NCI-H524 treated with DMSO at 0.1 percent for 48 hours (cell line): ENCODE data around the gene PCGF6.
A peak's percentile ranks its signal among the peaks of the same experiment; 100 is the strongest.
"Not testable (repeated sequence)": the region's sequence is repeated elsewhere in the genome, so short reads cannot be mapped to it uniquely, and the experiment has no call there.

ENCODE experiments used
- DNase-seq: peaks from one replicate; lab custom pipeline; 2025; lab: John Stamatoyannopoulos, UW

PCGF6 gene

GRCh38 chr10:103316087-103316486 lies 34.9 kb downstream of the PCGF6 start:
- DNase-seq, result no peak

GRCh38 chr10:103310197-103310596 lies 40.7 kb downstream of the PCGF6 start:
- DNase-seq, result no peak

DNA sequence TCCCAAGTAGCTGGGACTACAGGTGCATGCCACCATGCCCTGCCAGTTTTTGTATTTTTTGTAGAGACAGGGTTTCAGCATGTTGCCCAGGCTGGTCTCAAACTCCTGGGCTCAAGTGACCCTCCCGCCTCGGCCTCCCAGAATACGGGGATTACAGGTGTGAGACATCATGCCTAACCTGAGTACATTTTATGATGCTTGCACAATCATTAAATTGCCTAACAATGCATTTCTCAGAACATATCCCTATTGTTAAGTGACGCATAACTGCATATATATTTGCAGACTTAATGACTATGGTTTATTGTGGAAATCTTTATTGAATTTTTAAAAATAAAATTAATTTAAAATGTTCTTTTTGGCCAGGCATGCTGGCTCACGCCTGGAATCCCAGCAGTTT lies 43.3 kb downstream of the PCGF6 start:
- no peak for DNase-seq

DNA sequence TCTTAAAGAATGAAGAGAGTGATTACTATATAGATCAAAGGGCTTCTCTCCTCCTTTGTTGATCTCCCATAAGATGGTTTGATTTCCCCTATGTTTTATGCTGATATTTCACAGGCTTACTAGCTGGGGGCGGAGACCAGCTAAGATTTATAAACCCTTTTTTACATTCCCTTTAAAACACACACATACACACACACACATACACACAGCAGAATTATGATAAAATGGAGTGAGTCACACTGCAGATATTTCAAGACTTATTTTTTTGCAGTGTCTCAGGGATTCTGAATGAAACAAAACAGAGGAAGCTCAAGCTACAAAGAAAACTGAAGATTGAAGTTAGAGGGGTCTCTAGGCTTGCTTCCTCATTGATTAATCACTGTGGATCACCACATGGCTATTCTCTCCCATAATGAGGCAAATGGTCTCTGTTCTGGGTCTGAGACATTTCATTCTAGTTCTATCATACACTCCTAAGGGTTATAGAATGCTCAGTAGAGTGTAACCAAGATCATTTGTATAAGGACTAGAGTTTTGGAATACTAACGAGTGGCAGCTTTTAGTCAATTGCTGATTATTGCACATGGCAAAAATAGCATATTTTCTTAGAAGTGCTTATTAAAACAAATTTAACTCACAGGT lies 55.4 kb downstream of the PCGF6 start:
- no peak for DNase-seq

DNA sequence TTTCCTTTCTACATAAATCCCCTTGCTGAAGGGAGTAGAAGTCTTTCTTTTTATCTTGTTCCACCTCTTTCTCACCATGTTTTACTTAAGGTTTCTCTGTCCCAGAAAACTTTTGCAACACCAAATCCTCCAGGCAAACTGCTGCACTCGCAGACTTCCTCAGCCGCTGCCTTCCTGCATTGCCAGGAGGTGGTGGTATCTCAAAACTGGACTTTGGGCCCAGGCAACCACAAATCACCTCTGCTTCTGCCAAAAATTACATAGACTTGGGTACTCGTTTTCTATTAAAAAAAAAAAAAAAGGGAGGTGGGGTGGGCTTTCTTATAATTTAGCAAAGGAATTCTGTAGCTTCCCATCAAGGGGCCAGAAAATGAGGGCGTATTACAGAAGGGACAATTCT lies 59.4 kb downstream of the PCGF6 start:
- DNase-seq, result no peak

- DNase-seq, result no peak
Measured at GRCh38 chr10:103287992-103288391, 62.9 kb downstream of the PCGF6 start.

DNA sequence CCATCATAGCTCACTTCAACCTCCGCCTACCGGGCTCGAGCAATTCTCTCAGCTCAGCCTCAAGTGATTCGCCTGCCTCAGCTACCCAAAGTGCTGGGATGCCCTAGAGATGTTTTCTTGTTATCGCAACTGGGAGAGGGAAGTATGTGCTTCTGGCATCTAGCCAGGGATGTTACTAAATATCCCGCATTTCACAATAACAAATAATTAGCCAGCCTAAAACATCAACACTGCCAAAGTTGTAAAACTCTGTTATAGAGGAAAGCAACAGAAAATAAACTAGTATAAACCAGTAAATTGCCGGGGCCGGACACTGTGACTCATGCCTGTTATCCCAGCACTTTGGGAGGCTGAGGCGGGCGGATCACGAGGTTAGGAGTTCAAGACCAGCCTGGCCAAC lies 66.8 kb downstream of the PCGF6 start:
- DNase-seq, result no peak

DNA sequence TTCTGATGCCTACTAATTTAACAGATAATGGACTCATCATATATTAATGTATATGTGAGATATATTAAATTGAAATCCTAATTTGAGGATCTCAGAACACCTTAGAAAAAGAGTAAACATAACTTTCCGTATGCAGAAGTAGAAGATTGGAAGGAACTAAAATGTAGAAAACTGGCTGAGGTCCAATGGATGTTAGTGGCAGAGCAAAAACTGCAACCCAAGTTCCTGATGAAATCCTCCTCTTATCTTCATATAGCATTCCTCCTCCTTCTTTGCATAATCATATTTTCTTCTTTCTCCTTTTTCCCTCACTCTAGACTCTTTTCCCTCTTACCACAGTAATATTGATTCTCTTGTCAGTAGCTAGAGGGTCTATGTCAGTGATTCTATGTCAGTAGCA lies 68.0 kb downstream of the PCGF6 start:
- DNase-seq, result no peak

- DNase-seq, result peak; percentile 25
Measured at GRCh38 chr10:103281753-103282152, 69.2 kb downstream of the PCGF6 start.

DNA sequence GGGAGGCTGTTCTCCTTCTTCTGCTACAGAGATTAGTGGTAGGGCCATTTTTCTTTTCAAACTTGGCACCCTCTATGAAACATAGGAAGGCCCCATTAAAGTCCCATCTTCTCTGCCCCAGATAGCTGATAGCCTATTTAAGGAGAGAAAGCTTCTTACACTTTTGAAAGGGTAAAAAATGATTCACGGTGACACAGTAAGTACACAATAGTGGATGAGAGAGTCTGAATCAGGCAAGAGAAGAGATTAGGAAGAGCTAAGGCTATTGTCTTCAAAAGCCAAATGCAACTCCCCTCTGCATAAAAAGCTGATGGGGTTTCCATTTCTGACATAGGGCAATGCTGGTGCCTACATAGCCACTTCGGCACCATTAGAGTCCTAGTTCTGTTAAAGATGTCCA lies 70.4 kb downstream of the PCGF6 start:
- no peak for DNase-seq

DNA sequence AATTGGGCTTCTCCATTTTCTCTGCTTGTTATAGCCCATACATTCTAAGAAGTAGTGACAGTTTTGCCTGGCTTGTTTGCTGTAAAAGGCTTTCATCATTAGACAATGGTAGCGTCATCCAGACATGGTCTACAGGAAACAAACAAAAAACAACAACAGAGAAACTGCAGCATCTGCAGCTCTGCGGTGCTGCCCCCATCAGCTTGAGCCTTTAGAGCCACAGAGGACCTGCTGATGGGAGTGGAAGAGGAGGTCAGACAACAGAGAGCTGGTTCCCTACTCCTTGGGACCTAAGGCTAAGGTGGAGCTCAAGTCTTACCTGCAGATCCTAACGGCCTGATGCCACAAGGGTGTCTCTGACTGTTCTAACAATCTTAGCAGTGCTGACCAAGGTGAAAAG lies 70.9 kb downstream of the PCGF6 start:
- no peak for DNase-seq

GRCh38 chr10:103278862-103279298 lies 72.1 kb downstream of the PCGF6 start:
- DNase-seq, result no peak

DNA sequence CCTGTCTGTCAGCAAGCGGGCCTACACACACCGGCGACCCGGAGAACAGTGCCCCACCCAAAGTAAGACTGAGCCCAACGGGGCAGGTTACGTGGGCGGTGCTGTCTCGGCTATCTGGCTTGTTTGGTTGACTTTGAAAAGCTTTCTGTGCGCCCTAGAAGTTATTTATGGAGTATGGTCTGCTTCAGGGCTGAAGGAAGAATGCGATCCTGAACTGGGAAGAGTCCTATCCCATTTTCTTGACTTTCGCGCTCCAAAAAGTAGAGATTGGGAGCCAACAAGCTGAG lies 72.5 kb downstream of the PCGF6 start:
- DNase-seq, result no peak

DNA sequence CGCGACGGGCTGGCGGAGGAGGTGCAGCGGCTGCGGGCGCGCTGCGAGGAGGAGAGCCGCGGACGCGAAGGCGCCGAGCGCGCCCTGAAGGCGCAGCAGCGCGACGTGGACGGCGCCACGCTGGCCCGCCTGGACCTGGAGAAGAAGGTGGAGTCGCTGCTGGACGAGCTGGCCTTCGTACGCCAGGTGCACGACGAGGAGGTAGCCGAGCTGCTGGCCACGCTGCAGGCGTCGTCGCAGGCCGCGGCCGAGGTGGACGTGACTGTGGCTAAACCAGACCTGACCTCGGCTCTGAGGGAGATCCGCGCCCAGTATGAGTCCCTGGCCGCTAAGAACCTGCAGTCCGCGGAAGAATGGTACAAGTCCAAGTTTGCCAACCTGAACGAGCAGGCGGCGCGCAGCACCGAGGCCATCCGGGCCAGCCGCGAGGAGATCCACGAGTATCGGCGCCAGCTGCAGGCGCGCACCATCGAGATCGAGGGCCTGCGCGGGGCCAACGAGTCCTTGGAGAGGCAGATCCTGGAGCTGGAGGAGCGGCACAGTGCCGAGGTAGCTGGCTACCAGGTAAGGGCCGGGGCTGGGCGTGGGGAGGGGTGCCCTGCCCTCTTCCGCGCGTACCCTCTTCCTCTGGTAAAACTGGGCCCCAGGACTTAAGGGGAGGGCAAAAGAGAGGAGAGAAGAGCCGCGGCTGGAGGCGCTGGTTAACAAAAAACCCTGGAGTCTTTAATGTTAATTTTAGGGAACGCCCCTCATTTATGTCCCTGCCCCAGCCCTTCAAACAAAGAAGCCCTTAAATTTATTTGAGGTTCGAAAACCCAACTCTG lies 73.0 kb downstream of the PCGF6 start:
- no peak for DNase-seq

- no peak for DNase-seq
Measured at GRCh38 chr10:103276896-103277712, 73.8 kb downstream of the PCGF6 start, which contains the start of gene INA. Gene INA (plus strand): TSS chr10:103277138. CDS start chr10:103277212, 74 bp downstream.

DNA sequence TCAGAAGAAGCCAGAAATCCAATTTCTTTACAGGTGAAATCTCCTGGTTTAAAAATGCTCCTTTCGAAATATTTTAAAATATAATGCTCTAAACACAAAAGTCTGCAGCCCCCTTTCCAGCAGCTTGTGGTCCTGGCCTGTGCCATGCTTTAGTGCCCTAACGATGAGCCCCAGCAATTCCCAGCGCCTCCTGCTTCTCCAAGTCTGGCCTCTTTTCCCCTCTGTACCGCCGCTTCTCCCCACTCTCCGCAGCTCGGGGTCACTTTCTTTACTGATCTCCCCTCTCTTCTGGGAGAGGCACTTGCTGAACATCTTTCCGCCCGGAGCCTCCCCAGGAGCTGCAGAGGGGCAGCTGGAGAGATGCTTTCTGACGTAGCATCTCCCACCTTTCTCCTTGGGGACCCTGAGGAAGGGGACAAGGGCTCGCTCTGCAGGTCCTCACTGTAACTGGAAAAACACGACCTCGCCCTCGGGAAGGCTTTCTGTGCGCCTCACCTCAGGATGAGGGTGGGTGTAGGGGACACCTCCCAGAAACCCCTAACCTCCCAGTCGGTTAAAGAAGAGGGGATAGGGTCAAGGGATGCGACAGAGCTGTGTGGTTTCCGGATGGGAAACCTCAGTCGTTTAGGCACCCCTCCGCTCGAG lies 74.6 kb downstream of the PCGF6 start:
- DNase-seq, result no peak

- no peak for DNase-seq
Measured at GRCh38 chr10:103273041-103273441, 77.9 kb downstream of the PCGF6 start.

DNA sequence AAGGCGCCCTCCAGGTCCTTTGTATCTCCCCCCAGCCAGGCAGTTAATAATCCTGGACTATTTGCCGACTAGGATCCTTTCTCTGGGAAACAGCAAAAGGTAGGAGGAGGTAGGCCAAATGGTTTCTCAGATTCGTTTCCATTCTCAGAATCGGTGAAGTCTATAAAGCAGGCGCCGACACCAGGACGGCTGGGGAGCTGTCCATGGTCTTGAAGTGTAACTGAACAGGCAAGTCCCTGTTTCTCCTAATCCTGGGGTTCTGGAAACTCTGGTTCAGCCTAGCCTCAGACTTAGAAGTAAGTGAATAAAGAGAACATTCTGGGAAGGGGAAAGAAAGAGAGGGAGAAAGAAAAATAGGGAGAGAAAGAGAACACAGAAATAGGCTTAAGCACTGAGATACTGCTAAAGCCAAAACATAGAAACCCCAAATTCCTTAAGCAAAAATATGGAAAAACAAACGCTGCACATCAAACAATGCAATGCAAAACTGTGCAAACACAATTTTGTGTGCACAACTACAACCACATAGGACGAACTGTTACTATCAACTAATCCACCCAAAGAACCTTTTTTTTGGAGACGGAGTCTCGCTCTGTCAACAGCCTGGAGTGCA lies 85.1 kb downstream of the PCGF6 start:
- DNase-seq, result no peak

DNA sequence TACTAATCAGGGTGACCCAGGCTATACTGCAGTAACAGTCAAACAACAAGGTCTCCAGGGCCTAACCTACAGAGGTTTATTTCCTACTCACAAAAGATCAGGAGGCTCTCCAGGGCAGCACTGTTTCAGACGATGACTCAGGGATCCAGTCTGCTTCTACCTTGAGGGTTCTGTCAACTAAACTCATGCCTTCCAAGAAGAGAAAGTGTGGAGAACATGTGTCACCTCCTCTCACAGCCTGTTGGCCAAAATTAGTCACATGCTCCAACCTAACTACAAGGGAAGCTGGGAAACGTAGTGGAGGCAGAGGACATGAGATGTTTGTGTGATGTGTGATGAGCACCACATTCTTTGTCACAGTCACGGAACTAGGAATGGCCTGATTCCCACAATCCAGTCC lies 88.7 kb downstream of the PCGF6 start:
- DNase-seq, result no peak

DNA sequence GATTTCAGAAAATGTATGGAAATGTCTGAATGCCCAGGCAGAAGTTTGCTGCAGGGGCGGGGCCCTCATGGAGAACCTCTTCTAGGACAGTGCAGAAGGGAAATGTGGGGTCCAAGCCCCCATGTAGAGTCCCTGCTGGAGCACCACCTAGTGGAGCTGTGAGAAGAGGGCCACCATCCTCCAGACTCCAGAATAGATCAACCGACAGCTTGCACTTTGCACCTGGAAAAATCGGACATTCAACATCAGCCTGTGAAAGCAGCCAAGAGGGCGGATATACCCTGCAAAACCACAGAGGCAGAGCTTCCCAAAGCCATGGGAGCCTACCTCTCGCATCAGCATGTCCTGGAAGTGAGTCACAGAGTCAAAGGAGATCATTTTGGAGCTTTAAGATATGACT lies 91.0 kb downstream of the PCGF6 start:
- no peak for DNase-seq

DNA sequence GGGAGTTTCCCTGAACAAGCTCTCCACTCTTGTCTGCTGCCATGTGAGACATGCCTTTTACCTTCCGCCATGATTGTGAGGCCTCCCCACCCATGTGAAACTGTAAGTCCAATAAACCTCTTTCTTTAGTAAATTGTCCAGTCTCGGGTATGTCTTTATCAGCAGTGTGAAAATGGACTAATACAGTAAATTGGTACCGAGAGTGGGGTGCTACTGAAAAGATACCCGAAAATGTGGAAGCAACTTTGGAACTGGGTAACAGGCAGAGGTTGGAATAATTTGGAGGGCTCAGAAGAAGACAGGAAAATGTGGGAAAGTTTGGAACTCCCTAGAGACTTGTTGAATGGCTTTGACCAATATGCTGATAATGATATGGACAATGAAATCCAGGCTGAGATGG lies 92.0 kb downstream of the PCGF6 start:
- not testable (repeated sequence) for DNase-seq

DNA sequence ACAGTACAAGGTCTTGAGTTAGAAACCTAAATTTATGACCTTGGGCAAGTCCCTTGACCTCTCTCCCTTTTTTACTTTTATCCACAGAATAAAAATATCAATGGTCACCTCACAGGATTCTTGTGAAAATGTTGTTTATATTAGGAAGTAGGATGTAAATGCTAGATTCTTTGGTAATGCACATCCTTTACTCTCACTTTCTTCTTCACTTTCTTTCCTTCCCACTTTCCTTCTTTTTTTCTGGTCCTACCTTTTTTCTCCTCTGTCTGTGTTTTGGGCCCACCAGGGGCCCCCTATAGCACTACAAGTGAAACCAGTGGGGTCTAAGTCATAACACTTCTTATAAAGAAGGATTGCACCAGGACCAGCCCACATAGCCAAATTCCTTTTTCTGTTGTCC lies 93.1 kb downstream of the PCGF6 start:
- DNase-seq, result no peak
